22Rv1 (cell line): ENCODE data around the gene NUAK1.

Source experiments
- H3K27ac ChIP-seq: fragments of 450-650 bp; 2 replicates; pipeline ENCODE4 v1.5.1; 2017
- ZFX ChIP-seq: fragments of 450-650 bp; IDR thresholded peaks from 2 replicates; pipeline ENCODE4 v1.6.1; 2017; ENCODE audit warnings: antibody characterized with exemption, borderline replicate concordance
- TF ChIP-seq, protein P1 (sequence below): fragments of 450-650 bp; IDR thresholded peaks from 2 replicates; pipeline ENCODE4 v1.5.1; 2017; ENCODE audit warnings: mild to moderate bottlenecking

Gene NUAK1

DNA sequence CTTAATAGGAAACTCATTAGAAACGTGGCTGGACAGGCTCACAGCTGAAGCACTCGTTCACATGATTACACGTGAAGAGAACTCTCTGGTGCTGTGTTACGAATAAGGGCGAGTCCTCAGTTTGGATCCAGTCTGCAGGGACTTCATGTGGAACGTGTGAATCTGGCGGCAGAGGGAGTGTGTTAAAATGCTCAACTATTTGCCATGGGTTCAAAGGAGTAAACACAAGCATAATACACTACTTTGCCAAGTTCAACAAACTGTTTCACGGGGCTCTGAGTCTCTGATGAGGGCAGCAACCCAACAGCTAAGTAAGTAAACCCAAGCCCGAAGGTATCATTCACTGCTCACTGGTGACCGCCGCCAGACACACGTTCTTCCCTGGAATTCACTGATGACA lies 42.4 kb downstream of the NUAK1 start:
- TF ChIP-seq, protein P1, sequence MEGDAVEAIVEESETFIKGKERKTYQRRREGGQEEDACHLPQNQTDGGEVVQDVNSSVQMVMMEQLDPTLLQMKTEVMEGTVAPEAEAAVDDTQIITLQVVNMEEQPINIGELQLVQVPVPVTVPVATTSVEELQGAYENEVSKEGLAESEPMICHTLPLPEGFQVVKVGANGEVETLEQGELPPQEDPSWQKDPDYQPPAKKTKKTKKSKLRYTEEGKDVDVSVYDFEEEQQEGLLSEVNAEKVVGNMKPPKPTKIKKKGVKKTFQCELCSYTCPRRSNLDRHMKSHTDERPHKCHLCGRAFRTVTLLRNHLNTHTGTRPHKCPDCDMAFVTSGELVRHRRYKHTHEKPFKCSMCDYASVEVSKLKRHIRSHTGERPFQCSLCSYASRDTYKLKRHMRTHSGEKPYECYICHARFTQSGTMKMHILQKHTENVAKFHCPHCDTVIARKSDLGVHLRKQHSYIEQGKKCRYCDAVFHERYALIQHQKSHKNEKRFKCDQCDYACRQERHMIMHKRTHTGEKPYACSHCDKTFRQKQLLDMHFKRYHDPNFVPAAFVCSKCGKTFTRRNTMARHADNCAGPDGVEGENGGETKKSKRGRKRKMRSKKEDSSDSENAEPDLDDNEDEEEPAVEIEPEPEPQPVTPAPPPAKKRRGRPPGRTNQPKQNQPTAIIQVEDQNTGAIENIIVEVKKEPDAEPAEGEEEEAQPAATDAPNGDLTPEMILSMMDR: no peak
- TF ChIP-seq ZFX: no peak
- no peak overlapping the region for H3K27ac ChIP-seq

DNA sequence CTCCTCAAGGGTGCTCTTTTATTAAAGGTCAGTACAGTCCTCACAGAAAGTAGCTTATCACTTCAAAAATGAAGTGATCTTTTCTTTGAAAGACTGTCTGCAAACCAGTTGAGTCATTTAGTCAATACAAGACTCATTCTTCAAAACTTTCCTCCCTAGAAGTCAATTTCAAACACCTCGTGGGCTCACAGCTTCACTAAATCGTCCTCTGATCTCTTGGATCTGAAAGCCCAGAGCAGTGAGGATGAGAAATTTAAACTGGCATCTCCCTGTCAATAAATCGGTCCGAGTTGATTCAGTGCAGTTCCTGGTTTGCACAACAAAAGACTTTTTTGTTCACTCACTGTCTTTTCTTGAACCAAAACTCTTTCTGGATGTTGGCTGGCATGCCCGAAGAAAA lies 44.5 kb downstream of the NUAK1 start:
- no peak overlapping the region for H3K27ac ChIP-seq
- no peak for TF ChIP-seq ZFX
- TF ChIP-seq, protein P1: no peak

DNA sequence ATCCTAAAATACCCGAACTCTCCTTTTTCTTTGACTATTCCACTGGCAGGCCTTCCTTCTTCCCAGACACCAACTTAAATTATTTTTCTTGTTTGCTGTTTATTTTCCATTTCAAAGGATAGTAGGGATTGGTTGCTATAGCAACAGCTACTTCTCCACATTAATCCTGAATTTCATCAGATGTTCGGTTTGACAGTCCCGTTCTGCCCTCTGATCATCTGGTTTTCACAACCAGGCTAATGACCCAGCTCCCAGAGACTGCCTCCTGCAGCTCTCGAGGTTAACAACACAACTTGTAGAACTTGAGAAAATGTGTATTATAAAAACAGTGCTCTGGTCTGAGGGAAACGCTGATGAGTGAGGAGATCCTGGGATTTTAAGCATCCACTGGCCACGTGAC lies 45.5 kb downstream of the NUAK1 start:
- TF ChIP-seq, protein P1: no peak
- no peak for TF ChIP-seq ZFX
- no peak overlapping the region for H3K27ac ChIP-seq

DNA sequence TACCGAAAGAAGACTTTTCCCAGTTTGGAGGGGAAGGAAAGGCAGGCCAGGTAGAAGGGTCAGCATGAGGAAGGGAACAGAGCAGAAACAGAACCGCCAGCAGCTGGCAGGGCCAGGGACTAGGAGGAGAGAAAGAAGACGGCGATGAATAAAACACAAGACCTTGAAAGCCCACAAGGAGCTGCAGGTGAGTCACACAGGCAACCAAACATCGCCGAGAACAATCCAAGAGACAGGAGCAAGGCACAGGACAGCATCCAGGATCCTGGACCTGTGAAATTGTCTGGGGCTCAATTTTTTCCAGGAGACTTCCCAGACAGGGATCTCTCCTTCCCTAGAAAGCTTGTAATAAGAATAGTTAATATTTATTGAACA lies 47.3 kb downstream of the NUAK1 start:
- TF ChIP-seq, protein P1: no peak
- TF ChIP-seq ZFX: no peak
- H3K27ac ChIP-seq: no peak overlapping the region

DNA sequence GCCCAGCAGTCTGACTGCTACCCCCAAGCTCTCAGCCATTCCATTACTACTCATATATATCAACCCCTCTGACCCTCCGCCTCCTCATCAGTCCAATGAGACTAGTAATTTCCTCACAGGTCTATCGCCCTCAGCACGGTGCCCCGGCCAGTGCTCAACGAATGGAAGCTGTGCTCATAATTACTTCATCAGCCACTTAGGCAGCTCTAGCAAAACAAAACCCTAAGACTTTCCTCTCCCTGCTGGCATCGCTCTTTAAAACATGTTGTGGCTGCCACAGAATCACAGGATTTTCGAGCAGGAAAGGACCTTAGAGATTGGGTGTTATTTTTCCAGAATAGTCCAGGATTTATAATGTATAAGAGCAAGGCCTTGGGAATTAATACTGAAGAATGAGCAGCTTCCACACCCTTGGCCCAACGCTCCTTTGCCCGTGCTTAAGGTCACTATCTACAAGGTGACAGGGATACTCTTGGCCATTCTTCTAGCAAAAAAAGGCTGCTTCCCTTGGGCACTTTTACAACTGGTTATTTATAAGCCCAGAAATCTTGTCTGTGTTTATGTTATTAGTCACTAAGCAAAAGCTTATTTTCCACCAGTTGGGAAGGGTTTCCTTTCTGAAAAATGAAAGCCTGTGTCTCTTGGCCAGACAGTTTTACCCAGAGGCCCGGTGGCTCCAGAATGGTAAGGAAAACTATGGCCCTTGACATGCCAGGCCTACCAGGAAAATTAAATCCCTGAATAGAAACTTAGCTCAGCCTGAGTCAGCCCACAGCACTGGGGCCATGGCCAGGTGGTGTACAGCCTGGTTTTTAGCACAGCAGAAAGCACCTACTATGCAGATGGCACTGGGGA lies 47.9 kb downstream of the NUAK1 start:
- TF ChIP-seq, protein P1: no peak
- TF ChIP-seq ZFX: no peak
- H3K27ac ChIP-seq: no peak overlapping the region

DNA sequence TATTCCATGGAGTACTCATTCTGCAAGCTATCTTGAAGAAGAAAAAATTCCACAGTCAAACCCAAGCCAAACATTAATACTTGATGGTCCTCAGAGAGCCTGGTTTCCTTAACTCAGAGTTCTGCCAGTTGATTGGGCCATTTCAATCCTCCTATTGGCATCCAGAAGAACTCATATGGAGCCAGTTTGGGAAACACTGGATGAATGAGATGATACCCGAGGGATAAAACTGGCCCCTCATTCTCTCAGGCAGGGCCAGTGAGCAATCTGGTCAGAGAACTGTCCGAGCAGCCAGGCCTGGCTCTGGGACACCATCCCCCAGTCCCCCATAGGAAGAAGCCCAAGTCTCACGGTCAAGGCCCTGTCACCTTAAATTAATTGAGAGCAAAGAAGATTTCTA lies 48.8 kb downstream of the NUAK1 start:
- no peak for TF ChIP-seq ZFX
- TF ChIP-seq, protein P1: no peak
- H3K27ac ChIP-seq: no peak overlapping the region

DNA sequence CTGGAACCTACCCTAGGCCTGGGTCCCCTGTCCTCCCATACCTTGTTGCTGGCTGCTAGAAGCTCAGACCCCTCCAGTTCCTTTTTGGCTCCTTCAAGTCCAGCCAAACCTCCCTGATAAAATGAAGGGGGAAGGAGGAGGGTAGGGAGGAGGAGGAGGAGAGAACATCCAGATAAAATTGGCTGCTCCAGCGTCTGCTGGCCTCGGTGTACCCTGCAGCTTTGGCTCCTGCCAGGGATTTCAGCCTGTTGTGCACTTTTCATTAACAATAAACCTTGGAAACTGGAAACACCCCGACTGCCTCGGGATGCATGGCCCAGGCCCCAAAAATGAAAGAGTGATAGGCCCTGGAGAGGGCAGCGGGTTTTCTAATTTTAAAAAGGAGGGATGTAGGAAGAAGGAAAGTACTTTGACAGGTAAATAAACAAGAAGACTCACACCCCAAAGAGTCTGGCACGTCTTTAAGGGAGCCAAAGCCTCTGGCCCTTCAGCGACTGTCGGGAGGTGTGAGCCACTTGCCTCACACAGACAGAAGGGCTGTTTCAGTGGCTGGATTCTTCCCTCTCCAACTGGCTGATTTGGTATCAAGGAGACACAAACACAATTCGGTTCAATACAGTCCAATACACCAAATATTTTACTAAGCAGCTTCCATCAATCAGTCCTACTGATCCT lies 49.8 kb downstream of the NUAK1 start:
- H3K27ac ChIP-seq: no peak overlapping the region
- TF ChIP-seq ZFX: no peak
- TF ChIP-seq, protein P1: no peak
